ENCODE data around the gene ZNF384. TPM values are rescaled to one million over a fixed set of nuclear protein-coding genes. Genes with fewer than 3 reads are reported as not detected.

The ZNF384 gene
- total and polyA plus RNA-seq, 2 of the 8 experiments (the other 6 are each of a cell fraction or from before 2014, with no cell fraction given): 59.0 to 59.6 TPM

DNA sequence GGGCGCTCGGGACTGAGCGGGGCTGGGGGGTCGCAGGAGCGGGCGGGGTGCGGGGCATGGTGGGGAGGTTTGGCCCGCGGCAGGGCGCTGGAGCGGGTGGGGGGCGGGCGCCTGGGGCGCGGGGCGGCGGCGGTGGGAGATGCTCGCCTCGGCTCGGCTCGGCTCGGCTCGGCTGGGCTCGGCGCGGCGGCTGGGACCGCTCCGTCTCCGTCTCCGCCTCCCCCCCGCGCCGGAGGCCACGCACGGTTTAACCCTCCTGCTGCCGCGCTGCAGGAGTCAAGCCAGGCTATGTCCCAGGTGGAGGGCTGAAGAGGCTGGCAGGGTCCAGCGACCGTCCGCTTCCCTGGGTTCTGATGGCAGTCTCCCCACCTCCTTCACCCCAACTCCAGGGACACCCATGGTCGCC is 11.5 kb upstream of the ZNF384 start, which contains the start of gene PIANP:
Gene PIANP (minus strand): TSS at position 170 of the 406 bp plus-strand sequence. CDS start 2,754 bp downstream, outside the sequence.
- peaks cover 0 to 12% (median 9%) of the 10 kb centered on the region in 4 experiments; a peak in 5 of 7 replicates for H3K4me1 ChIP-seq (replicated peaks in 1 of 4; ENCODE audit: control insufficient read depth in 3 of 4, insufficient read depth in 4 of 4, low read length in 3 of 4)
- H2BK120ac ChIP-seq (replicated peaks; ENCODE audit: low read depth, low read length): peak within 1 kb of the TSS; percentile 34
- peak within 1 kb of the TSS; percentile 55 for H4K5ac ChIP-seq (ENCODE audit: insufficient read length, low read depth, low read length)
- peak within 1 kb of the TSS; percentile 64; the same call in 1 of the 2 replicates for H4K8ac ChIP-seq (ENCODE audit: extremely low read depth, insufficient read depth, low read length)
- H3K4ac ChIP-seq (replicated peaks; ENCODE audit: insufficient read length, low read depth, low read length): no peak within 1 kb of the TSS
- H3K9me3 ChIP-seq (ENCODE audit: insufficient read depth in 2 of 2, low read depth in 1 of 2, low read length in 1 of 2): no peaks in the 10 kb centered on the region
- DNase-seq (ENCODE audit: low read depth in 1 of 2, low spot score in 2 of 2): peak in 1 of 2 experiments; percentile 72
- TF ChIP-seq KDM4A (IDR thresholded peaks at IDR 0.05; ENCODE audit: low read depth, low read length, severe bottlenecking): peak; percentile 13
- no peak for TF ChIP-seq NRF1 (IDR thresholded peaks at IDR 0.05; ENCODE audit: low read depth, low read length)
- 0 out of 8 replicates have a peak, but pooled peaks cover 0 to 3% (median 0%) of the 10 kb centered on the region in 4 experiments for H3K36me3 ChIP-seq (ENCODE audit: control insufficient read depth in 2 of 4, insufficient read depth in 4 of 4, low read length in 3 of 4)
- H3K23me2 ChIP-seq (ENCODE audit: low read depth, low read length): peaks cover 14% of the 10 kb centered on the region
- peak within 1 kb of the TSS; percentile 97; the same call in 1 of the 2 replicates for H2BK15ac ChIP-seq (ENCODE audit: low read length)
- no peak for FAIRE-seq
- no peak within 1 kb of the TSS for H2AK5ac ChIP-seq (ENCODE audit: low read depth, low read length)
- peak within 1 kb of the TSS; percentile 29 to 69 (median 48); a peak in 6 of 7 replicates for H3K9ac ChIP-seq (replicated peaks in 1 of 4; ENCODE audit: extremely low read depth in 1 of 4, low read depth in 3 of 4, low read length in 3 of 4)
- no peaks in the 10 kb centered on the region; the same call in 1 of the 2 replicates for H3K79me1 ChIP-seq (ENCODE audit: low read depth, low read length)
- peak within 1 kb of the TSS; percentile 87 for H2BK12ac ChIP-seq (ENCODE audit: low read depth, low read length)
- H3K14ac ChIP-seq (ENCODE audit: insufficient read length): no peak within 1 kb of the TSS
- no peaks in the 10 kb centered on the region for H4K20me1 ChIP-seq (replicated peaks in 1 of 2; ENCODE audit: control insufficient read depth in 1 of 2, insufficient read depth in 2 of 2, low read length in 2 of 2)
- 0% methylated on average over 12 of the region's 43 CpGs; no CpG with 5 or more reads in 1 of the 2 experiments for WGBS, 2 experiments (ENCODE audit: extremely low coverage in 1 of 2, insufficient coverage in 1 of 2, insufficient read length in 1 of 2, insufficient replicate concordance in 2 of 2, low coverage in 1 of 2, low lambda C conversion rate in 2 of 2, missing lambda C conversion rate in 1 of 2)
- no peak within 1 kb of the TSS for H3K23ac ChIP-seq (ENCODE audit: insufficient read length)
- H2AFZ ChIP-seq (ENCODE audit: low read length): peak within 1 kb of the TSS; percentile 95
- CTCF ChIA-PET (ENCODE audit: partially characterized antibody): interaction anchor here (0.9 to 1.0 kb wide), 2 partner anchors 27 to 90 kb away, joined by 3 to 4 read pairs; no protein-coding TSS in a partner anchor
- H3K79me2 ChIP-seq (ENCODE audit: control insufficient read depth in 1 of 2, insufficient read depth in 2 of 2, low read length in 2 of 2): no peaks in the 10 kb centered on the region
- peak within 1 kb of the TSS; percentile 60; the same call in 1 of the 2 replicates for H2BK5ac ChIP-seq (ENCODE audit: low read depth, low read length)
- H4K91ac ChIP-seq (replicated peaks; ENCODE audit: insufficient read length, low read length): no peak within 1 kb of the TSS
- H3K27me3 ChIP-seq (replicated peaks in 1 of 4; ENCODE audit: control insufficient read depth in 3 of 4, extremely low read depth in 1 of 4, insufficient read depth in 3 of 4, low read length in 3 of 4): peaks cover 0 to 16% (median 14%) of the 10 kb centered on the region in 4 experiments; a peak in 6 of 7 replicates
- peak within 1 kb of the TSS; percentile 93 for H3K18ac ChIP-seq (ENCODE audit: extremely low read depth, low read length)
- H3K27ac ChIP-seq (ENCODE audit: low read depth, low read length): no peak within 1 kb of the TSS
- H2BK20ac ChIP-seq (ENCODE audit: low read length): 0 out of 2 replicates have a peak within 1 kb of the TSS, but pooled peaks have one; percentile 48
- peak within 1 kb of the TSS; percentile 5 for H3K56ac ChIP-seq (replicated peaks; ENCODE audit: insufficient read length, low read depth, low read length)
- peak within 1 kb of the TSS; percentile 72 to 90 (median 72) for H3K4me3 ChIP-seq (ENCODE audit: extremely low read depth in 1 of 4, insufficient read depth in 2 of 4, low read depth in 3 of 4, low read length in 4 of 4)
- H3K4me2 ChIP-seq (ENCODE audit: insufficient read depth in 1 of 2, low read depth in 2 of 2, low read length in 2 of 2): peak within 1 kb of the TSS; percentile 92 to 99
- POLR2A ChIA-PET (ENCODE audit: partially characterized antibody): interaction anchor here (0.8 to 3.1 kb wide), 6 partner anchors 11 to 223 kb away, joined by 3 to 32 read pairs (median 3); partner anchors contain the start of gene ZNF384

All from H1 (cell line).